Measurements from ENCODE around the gene PDGFRB.
A peak's percentile ranks its signal among the peaks of the same experiment; 100 is the strongest.

PDGFRB gene

DNA sequence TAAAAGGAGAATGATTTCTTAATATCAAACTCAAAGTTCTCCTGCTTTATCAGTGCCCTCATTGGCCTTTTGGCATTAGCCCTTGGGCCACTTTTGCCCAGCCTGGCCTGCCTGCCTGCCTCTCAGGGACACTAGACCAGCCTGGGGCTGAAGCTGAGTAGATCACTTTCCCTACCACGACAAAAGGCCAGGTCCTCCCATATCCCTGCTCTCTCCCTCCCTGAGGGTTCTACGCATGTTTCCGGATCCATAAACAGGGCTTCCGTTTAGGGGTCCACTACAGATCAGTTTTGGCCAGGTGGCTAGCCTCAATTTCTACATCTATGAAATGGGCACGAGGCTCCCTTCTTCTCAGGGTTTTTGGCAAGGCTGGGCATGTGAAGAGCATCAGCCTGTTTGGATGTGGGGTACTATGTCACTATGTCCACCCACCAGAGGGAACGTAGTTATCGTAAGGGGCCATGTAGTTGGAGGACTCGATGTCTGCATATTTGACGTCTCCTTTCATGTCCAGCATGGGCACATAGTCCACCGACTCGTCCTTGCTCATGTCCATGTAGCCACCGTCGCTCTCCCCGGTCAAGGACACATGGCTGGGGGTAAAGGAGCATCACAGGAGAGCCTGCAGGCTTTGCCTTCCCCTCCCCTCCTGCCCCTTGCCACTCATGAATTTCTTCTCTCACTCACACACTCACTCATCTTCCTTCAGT is 34.0 kb downstream of the PDGFRB start:
- TF ChIP-seq YY1 (IDR thresholded peaks at IDR 0.05; ENCODE audit: low read depth), result no peak
- no peak for TF ChIP-seq FOXM1 (IDR thresholded peaks at IDR 0.05; ENCODE audit: borderline replicate concordance, low read depth)
- no peak for TF ChIP-seq ZBTB7A (IDR thresholded peaks at IDR 0.05; ENCODE audit: low read depth)
- no peak for TF ChIP-seq RAD21 (IDR thresholded peaks at IDR 0.05; ENCODE audit: low read depth)
- no peak for TF ChIP-seq TEAD4 (IDR thresholded peaks at IDR 0.05)
- TF ChIP-seq TAF1 (IDR thresholded peaks at IDR 0.05; ENCODE audit: low read depth), result no peak
- no peak for TF ChIP-seq CREB1 (IDR thresholded peaks at IDR 0.05; ENCODE audit: low read depth)
- TF ChIP-seq, protein P1, sequence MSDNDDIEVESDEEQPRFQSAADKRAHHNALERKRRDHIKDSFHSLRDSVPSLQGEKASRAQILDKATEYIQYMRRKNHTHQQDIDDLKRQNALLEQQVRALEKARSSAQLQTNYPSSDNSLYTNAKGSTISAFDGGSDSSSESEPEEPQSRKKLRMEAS (IDR thresholded peaks at IDR 0.05), result no peak
- TF ChIP-seq TCF12 (IDR thresholded peaks at IDR 0.05; ENCODE audit: low read depth), result no peak
- TF ChIP-seq EP300 (IDR thresholded peaks at IDR 0.05; ENCODE audit: borderline replicate concordance), result no peak
- TF ChIP-seq, protein P2, sequence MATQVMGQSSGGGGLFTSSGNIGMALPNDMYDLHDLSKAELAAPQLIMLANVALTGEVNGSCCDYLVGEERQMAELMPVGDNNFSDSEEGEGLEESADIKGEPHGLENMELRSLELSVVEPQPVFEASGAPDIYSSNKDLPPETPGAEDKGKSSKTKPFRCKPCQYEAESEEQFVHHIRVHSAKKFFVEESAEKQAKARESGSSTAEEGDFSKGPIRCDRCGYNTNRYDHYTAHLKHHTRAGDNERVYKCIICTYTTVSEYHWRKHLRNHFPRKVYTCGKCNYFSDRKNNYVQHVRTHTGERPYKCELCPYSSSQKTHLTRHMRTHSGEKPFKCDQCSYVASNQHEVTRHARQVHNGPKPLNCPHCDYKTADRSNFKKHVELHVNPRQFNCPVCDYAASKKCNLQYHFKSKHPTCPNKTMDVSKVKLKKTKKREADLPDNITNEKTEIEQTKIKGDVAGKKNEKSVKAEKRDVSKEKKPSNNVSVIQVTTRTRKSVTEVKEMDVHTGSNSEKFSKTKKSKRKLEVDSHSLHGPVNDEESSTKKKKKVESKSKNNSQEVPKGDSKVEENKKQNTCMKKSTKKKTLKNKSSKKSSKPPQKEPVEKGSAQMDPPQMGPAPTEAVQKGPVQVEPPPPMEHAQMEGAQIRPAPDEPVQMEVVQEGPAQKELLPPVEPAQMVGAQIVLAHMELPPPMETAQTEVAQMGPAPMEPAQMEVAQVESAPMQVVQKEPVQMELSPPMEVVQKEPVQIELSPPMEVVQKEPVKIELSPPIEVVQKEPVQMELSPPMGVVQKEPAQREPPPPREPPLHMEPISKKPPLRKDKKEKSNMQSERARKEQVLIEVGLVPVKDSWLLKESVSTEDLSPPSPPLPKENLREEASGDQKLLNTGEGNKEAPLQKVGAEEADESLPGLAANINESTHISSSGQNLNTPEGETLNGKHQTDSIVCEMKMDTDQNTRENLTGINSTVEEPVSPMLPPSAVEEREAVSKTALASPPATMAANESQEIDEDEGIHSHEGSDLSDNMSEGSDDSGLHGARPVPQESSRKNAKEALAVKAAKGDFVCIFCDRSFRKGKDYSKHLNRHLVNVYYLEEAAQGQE (IDR thresholded peaks at IDR 0.05; ENCODE audit: low read depth), result no peak
- TF ChIP-seq, protein P3, sequence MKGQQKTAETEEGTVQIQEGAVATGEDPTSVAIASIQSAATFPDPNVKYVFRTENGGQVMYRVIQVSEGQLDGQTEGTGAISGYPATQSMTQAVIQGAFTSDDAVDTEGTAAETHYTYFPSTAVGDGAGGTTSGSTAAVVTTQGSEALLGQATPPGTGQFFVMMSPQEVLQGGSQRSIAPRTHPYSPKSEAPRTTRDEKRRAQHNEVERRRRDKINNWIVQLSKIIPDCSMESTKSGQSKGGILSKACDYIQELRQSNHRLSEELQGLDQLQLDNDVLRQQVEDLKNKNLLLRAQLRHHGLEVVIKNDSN (IDR thresholded peaks at IDR 0.05), result no peak
- no peak for TF ChIP-seq EGR1 (IDR thresholded peaks at IDR 0.05)
- no peak for TF ChIP-seq CEBPB (IDR thresholded peaks at IDR 0.05)
- no peak for TF ChIP-seq NFIC (IDR thresholded peaks at IDR 0.05)

DNA sequence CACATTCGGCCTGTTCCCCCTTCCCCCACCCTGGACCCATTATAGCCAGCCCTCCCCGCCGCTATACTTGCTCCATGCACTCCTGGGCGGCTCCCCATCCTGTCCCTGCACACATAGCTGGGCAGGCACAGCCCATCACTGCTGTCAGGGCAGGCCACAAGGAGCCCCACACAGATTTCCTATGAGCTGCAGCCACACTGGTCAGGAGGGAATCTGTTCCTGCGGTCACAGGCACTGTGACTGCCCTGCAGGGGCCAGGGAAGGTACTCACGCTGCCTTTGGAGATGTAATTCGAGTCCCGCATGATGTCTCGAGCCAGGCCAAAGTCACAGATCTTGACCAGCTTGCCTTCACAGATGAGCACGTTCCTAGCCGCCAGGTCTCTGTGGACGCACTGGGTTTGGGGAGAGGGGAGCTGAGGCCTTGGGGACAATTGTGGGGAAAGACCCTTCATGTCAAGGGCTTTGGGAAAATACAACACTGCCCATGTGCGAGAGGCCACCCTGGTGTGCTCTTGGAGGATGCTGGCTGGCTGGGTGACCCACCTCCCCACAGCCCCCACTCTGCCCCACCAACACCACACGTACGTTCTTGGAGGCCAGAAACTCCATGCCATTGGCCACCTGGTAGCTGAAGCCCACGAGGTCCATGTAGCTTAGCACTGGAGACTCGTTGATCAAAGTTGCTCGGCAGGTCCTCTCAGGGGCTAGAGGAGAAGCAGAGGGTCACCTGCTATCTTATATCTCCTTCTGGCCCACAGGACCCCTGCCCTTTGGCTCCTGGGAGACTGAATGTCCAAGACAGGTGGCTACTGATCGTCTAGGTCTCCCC is 34.8 kb downstream of the PDGFRB start:
- TF ChIP-seq RAD21 (IDR thresholded peaks at IDR 0.05; ENCODE audit: low read depth) (no peak), EP300 (IDR thresholded peaks at IDR 0.05; ENCODE audit: borderline replicate concordance) (no peak), EGR1 (IDR thresholded peaks at IDR 0.05) (no peak), NFIC (IDR thresholded peaks at IDR 0.05) (no peak), CREB1 (IDR thresholded peaks at IDR 0.05; ENCODE audit: low read depth) (no peak), CEBPB (IDR thresholded peaks at IDR 0.05) (no peak), FOXM1 (IDR thresholded peaks at IDR 0.05; ENCODE audit: borderline replicate concordance, low read depth) (no peak), TEAD4 (IDR thresholded peaks at IDR 0.05) (no peak), TCF12 (IDR thresholded peaks at IDR 0.05; ENCODE audit: low read depth) (no peak), ZBTB7A (IDR thresholded peaks at IDR 0.05; ENCODE audit: low read depth) (no peak), TAF1 (IDR thresholded peaks at IDR 0.05; ENCODE audit: low read depth) (no peak), YY1 (IDR thresholded peaks at IDR 0.05; ENCODE audit: low read depth) (no peak)
- TF ChIP-seq, protein P1 (IDR thresholded peaks at IDR 0.05), result no peak
- TF ChIP-seq, protein P2 (IDR thresholded peaks at IDR 0.05; ENCODE audit: low read depth), result no peak
- TF ChIP-seq, protein P3 (IDR thresholded peaks at IDR 0.05), result no peak

DNA sequence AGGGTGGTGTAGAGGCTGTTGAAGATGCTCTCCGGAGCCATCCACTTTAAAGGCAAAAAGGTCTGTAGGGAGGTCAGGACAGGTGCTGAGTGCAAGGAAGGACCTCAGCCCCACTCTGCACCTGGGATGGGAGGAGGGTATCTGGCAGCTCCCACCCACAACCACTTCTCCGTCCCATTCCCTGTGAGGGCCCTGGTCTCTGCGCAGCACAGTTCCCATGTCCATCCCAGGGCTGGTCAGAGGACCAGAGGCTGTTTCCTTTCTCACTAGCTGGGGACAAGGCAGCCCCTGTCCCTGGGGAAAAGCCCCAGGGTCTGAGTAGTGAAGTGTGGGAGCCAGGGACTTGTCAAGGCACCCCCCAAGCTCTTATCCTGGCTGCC is 35.6 kb downstream of the PDGFRB start:
- no peak for TF ChIP-seq YY1 (IDR thresholded peaks at IDR 0.05; ENCODE audit: low read depth)
- no peak for TF ChIP-seq CEBPB (IDR thresholded peaks at IDR 0.05)
- no peak for TF ChIP-seq RAD21 (IDR thresholded peaks at IDR 0.05; ENCODE audit: low read depth)
- TF ChIP-seq FOXM1 (IDR thresholded peaks at IDR 0.05; ENCODE audit: borderline replicate concordance, low read depth), result no peak
- no peak for TF ChIP-seq CREB1 (IDR thresholded peaks at IDR 0.05; ENCODE audit: low read depth)
- no peak for TF ChIP-seq TCF12 (IDR thresholded peaks at IDR 0.05; ENCODE audit: low read depth)
- no peak for TF ChIP-seq NFIC (IDR thresholded peaks at IDR 0.05)
- TF ChIP-seq ZBTB7A (IDR thresholded peaks at IDR 0.05; ENCODE audit: low read depth), result no peak
- no peak for TF ChIP-seq EP300 (IDR thresholded peaks at IDR 0.05; ENCODE audit: borderline replicate concordance)
- TF ChIP-seq, protein P1 (IDR thresholded peaks at IDR 0.05), result no peak

DNA sequence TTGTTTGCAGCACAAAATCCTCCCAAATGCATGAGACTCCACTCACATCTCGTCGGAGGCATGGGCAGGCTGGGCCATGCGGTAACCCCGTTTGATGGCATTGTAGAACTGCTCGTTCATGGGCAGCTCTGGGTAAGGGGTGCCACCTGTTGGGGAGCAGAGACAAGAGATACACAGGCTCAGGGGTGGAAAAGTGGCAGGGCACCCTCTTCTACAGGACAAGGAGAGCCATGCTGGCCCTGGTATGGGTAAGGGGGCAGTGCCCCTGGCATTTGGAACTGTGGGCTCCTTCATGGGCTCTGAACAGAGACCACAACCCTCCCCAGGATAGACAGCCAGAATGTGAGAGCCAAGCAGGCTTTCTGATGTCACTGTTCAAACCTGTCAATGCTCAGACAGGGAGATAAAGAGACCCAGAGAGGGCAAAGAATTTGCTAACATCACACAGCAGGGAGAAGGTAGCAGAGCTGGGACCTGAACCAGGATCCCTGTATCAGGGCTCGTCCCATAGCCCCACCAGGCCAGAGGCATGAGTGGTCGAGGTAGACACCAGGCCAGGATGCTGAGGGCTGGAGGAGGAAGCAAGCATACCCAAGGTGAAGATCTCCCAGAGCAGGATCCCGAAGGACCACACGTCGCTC is 36.1 kb downstream of the PDGFRB start:
- TF ChIP-seq, protein P3 (IDR thresholded peaks at IDR 0.05), result no peak
- TF ChIP-seq TEAD4 (IDR thresholded peaks at IDR 0.05), result no peak
- peak; percentile 19; the same call in 1 of the 2 replicates for TF ChIP-seq RAD21 (IDR thresholded peaks at IDR 0.05; ENCODE audit: low read depth)
